Mucosa of rectum (tissue), 2 donors: ENCODE data around the gene LDB1.

ENCODE experiments used
- H3K27ac ChIP-seq, 2 donors: one replicate each; pipeline ENCODE4 v1.7.0; 2013; ENCODE audit warnings: inconsistent platforms in 2 of 2, low read depth in 2 of 2, low read length in 2 of 2
- H3K27me3 ChIP-seq, 2 donors: one replicate each; pipeline ENCODE4 v1.7.0; 2013; ENCODE audit warnings: low read length in 2 of 2; ENCODE audit not compliant: control insufficient read depth in 2 of 2, insufficient read depth in 2 of 2
- H3K36me3 ChIP-seq, 2 donors: one replicate each; pipeline ENCODE4 v1.7.0; 2013; ENCODE audit warnings: low read length in 2 of 2; ENCODE audit not compliant: control insufficient read depth in 2 of 2, insufficient read depth in 2 of 2
- H3K4me1 ChIP-seq, 2 donors: one replicate each; pipeline ENCODE4 v1.7.0; 2013; ENCODE audit warnings: low read length in 2 of 2, mild to moderate bottlenecking in 1 of 2; ENCODE audit not compliant: control insufficient read depth in 2 of 2, insufficient read depth in 2 of 2
- H3K4me3 ChIP-seq, 2 donors: one replicate each; pipeline ENCODE4 v1.7.0; 2013; ENCODE audit warnings: low read length in 2 of 2
- H3K9ac ChIP-seq, 2 donors: one replicate each; pipeline ENCODE4 v1.7.0; 2013; ENCODE audit warnings: low read length in 2 of 2, low read depth in 1 of 2, mild to moderate bottlenecking in 1 of 2
- H3K9me3 ChIP-seq, 2 donors: one replicate each; pipeline ENCODE4 v1.7.0; 2013; ENCODE audit warnings: low read length in 2 of 2; ENCODE audit not compliant: control insufficient read depth in 2 of 2
- donor health status: healthy.
- donor health status: Normal muscosa, but diverticular disease.

Gene LDB1

DNA sequence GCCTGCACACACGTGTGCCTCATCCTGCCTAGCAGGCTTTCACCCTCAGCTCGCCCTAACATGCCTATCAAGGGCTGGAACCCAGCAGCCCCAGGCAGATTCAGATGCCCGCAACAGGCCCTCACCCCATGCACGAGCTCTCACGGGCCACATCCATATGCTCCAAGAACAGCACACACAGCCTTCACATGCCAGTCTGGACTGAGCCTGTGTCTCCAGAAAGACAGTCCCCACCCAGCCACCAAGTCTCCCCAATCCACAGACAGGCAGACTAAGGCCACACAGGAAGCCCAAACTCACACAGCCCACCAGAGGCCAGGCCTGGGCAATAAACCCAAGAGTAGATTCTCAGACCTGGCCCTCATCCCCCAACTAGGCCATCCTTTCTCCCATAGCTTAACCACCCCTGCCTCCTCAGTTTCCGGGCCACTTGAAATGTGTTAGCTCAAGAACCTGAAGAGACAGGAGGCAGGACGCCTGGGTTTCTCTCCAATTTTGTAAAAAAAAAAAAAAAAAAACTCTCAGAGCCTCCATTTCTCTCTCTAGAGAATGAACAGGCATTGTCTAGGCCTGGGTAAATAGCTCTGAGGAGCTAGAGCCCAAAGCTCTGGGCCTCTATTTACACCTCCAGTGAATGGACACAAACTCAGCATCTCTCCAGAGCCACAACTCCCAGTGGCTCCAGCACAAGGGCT lies 6.8 kb downstream of the LDB1 start:
- Histone ChIP-seq H3K4me1 (peaks cover 46 to 50% of the 10 kb centered on the region in 2 donors), H3K36me3 (peaks cover 28 to 30% of the 10 kb centered on the region in 2 donors), H3K27ac (no peak overlapping the region), H3K4me3 (peak overlapping the region; percentile 70 to 71), H3K27me3 (no peaks in the 10 kb centered on the region), H3K9ac (peak overlapping the region; percentile 65 to 68), H3K9me3 (no peaks in the 10 kb centered on the region)

GRCh38 chr10:102112210-102112817 lies 7.9 kb downstream of the LDB1 start:
- no peak overlapping the region for H3K27ac ChIP-seq
- peaks cover 35 to 39% of the 10 kb centered on the region in 2 donors for H3K4me1 ChIP-seq
- no peak overlapping the region for H3K4me3 ChIP-seq
- peaks cover 34 to 38% of the 10 kb centered on the region in 2 donors for H3K36me3 ChIP-seq
- H3K9ac ChIP-seq, result no peak overlapping the region
- H3K9me3 ChIP-seq, result no peaks in the 10 kb centered on the region
- H3K27me3 ChIP-seq, result no peaks in the 10 kb centered on the region

DNA sequence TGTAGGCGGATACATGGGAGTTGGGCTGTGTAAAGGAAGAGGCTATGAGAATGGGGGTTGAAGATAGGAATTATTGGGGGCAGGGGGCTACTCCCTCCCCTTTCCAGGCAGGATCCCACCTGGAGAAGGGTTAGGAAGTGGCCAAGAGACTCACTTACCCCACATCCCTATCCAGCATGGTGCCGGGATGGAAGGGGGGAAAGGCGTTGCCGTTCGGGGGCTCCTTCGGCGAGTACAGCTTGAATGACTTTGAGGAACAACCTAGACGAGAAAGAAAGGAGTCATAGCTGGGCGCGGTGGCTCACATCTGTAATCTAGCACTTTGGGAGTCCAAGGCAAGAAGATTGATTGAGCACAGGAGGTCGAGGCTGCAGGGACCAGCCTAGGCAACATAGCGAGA lies 8.9 kb downstream of the LDB1 start:
- no peaks in the 10 kb centered on the region for H3K9me3 ChIP-seq
- H3K9ac ChIP-seq, result no peak overlapping the region
- H3K36me3 ChIP-seq, result peaks cover 34 to 46% of the 10 kb centered on the region in 2 donors
- H3K4me1 ChIP-seq, result peaks cover 25 to 28% of the 10 kb centered on the region in 2 donors
- no peak overlapping the region for H3K4me3 ChIP-seq
- H3K27me3 ChIP-seq, result no peaks in the 10 kb centered on the region
- no peak overlapping the region for H3K27ac ChIP-seq

DNA sequence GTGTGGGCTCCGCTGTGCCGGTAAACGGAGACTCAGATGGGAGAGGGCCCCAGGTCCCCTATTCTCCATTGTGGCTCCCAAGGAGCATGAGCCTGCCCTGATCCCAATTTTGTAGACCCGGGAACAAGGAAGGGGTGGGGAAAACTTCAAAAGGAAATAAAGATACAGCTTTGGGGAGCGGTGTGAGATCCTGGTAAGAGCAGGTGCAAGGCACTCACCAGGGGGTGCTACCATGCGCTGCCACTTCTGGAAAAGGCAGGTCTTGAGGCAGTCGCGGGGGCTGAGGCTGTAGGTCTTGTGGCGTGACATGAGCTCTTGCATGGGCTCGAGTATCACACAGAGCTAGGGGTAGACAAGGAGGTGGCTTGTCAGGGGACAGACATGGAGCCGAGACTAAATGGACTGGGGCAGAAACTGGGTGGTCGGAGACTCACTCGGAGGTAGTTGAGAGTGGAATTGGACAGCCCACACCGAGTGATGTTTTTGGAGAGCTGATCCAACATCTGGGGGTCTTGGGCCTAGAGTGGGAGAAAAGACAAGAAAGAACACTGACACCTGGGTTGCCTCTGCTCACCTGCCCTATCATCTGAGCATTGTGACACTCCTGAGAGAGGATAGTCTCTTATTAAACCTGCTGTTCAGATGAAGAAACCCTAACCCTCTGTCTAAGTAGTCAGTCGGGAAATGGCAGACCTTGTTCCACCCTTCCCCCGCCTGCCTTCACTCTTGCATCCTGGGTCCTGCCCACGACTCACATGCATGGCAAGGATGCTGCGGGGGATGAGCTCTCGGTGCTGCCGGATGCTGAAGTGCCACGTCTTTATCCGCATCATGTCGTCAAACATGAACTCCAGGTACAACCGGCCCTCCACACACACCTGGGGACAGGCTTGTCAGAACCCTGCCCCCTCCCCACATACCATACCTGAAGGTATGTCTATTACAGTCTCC lies 10.7 kb downstream of the LDB1 start:
- no peak overlapping the region for H3K9ac ChIP-seq
- peaks cover 34 to 46% of the 10 kb centered on the region in 2 donors for H3K36me3 ChIP-seq
- no peak overlapping the region for H3K4me3 ChIP-seq
- H3K9me3 ChIP-seq, result no peaks in the 10 kb centered on the region
- H3K27me3 ChIP-seq, result no peaks in the 10 kb centered on the region
- peaks cover 18 to 20% of the 10 kb centered on the region in 2 donors for H3K4me1 ChIP-seq
- H3K27ac ChIP-seq, result no peak overlapping the region

DNA sequence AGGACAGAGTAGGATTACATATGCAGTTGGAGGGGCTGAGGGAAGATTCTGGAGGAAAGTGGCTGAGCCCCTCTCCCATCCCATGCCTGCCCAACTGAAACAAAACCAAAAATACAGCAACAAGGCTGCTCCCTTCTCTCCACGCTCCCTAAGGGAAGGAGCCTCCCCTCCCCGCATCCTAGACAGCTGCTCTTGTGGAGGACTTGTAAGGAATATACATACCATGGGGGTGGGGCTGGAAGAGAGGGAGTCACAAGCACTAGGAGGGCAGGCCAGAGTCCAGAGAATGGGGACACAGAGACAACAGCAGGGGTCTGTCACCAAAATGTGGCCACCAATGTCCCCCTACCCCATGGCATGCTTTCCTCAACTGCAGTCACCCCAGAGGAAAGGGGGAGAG lies 13.2 kb downstream of the LDB1 start:
- no peak overlapping the region for H3K9ac ChIP-seq
- no peak overlapping the region for H3K27ac ChIP-seq
- peaks cover 34 to 46% of the 10 kb centered on the region in 2 donors for H3K36me3 ChIP-seq

DNA sequence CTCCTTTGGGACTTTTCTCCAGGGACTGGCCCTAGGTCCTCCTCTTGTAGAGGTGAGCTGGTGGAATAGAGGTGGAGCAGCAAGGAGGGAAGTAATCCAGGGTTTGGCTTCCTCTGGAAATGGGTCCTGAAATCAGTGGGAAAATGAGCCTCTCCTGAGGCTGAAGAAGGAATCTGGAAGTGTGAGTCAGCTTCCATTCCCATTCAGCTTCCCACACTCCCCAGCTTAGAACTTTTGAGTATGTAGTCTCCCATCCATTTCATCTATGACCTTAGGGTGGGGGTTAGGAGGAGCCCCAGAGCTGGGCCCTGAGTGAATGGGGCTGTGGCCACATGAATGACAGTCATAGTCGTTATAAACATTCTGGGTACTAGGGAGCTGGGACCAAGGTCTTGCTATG lies 17.7 kb downstream of the LDB1 start:
- H3K27ac ChIP-seq, result no peak overlapping the region
- H3K9me3 ChIP-seq, result no peaks in the 10 kb centered on the region
- H3K4me3 ChIP-seq, result no peak overlapping the region
- no peaks in the 10 kb centered on the region for H3K27me3 ChIP-seq
- H3K36me3 ChIP-seq, result peaks cover 0 to 9% of the 10 kb centered on the region in 2 donors
- peaks cover 0 to 3% of the 10 kb centered on the region in 2 donors for H3K4me1 ChIP-seq
- no peak overlapping the region for H3K9ac ChIP-seq

More for the DNA sequence above, 13.2 kb downstream of the LDB1 start:
- no peaks in the 10 kb centered on the region for H3K9me3 ChIP-seq
- no peaks in the 10 kb centered on the region for H3K27me3 ChIP-seq
- H3K4me1 ChIP-seq, result peaks cover 0 to 3% of the 10 kb centered on the region in 2 donors
- no peak overlapping the region for H3K4me3 ChIP-seq

DNA sequence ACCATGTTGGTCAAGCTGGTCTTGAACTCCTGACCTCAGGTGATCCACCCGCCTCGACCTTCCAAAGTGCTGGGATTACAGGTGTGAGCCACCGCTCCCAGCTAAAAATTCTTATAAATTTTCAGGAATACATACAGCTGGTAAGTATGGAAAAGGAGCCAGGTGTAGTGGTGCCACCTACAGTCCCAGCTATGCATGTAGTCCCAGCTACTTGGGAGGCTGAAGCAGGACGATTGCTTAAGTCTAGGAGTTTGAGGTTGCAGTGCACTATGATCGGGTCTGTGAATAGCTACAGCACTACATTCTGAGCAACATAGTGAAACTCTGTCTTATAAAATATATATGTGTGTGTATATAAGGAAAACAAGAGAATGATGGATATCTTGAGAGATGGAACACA lies 19.0 kb downstream of the LDB1 start:
- no peaks in the 10 kb centered on the region for H3K36me3 ChIP-seq
- no peaks in the 10 kb centered on the region for H3K27me3 ChIP-seq
- H3K27ac ChIP-seq, result no peak overlapping the region
- no peak overlapping the region for H3K4me3 ChIP-seq
- no peaks in the 10 kb centered on the region for H3K9me3 ChIP-seq
- H3K9ac ChIP-seq, result no peak overlapping the region
- H3K4me1 ChIP-seq, result peaks cover 0 to 3% of the 10 kb centered on the region in 2 donors

GRCh38 chr10:102096449-102096848 lies 23.7 kb downstream of the LDB1 start:
- Histone ChIP-seq H3K27me3 (no peaks in the 10 kb centered on the region), H3K4me3 (no peak overlapping the region), H3K27ac (no peak overlapping the region), H3K4me1 (no peaks in the 10 kb centered on the region), H3K9me3 (no peaks in the 10 kb centered on the region), H3K9ac (no peak overlapping the region), H3K36me3 (no peaks in the 10 kb centered on the region)

DNA sequence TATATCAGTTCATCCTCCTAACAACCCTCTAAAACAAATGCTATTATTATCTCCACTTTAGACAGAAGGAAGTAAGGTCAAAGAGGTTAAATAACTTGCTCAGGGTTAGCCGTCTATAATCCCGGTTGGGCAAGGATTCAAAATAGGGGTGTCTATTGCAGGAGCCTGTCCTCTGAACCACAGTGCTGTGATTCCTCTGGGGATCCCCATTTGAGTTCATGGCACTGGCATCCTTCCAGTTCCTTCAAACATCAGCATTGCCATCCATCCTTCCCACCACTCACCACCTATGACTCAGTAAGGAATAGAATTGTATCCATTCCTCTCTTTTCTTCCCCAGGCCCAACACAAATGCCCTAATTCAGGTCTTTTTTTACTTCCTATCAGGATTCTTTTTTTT lies 29.4 kb downstream of the LDB1 start:
- Histone ChIP-seq H3K27me3 (no peaks in the 10 kb centered on the region), H3K9ac (no peak overlapping the region), H3K4me1 (no peaks in the 10 kb centered on the region), H3K9me3 (no peaks in the 10 kb centered on the region), H3K4me3 (no peak overlapping the region), H3K36me3 (no peaks in the 10 kb centered on the region), H3K27ac (no peak overlapping the region)

DNA sequence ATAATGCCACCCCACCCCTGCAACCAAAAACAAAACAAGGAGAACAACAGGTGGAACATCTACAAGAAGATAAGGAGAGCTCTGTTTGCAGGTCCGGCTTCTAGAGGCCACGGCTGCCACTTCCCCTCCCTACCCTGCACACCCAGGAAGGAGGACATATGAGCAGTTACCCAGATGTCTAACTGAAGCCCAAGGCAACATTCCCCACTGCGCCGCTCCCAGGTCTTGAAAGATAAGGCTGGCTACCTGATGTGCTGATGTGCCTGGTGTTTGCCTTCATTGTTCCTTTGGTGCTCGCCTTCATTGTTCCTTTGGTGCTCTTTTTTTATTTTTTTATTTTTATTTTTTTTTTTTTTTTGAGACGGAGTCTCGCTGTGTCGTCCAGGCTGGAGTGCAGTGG lies 34.0 kb downstream of the LDB1 start:
- H3K9ac ChIP-seq, result no peak overlapping the region

More for the DNA sequence above, 34.0 kb downstream of the LDB1 start:
- no peaks in the 10 kb centered on the region for H3K4me1 ChIP-seq
- no peak overlapping the region for H3K4me3 ChIP-seq
- no peaks in the 10 kb centered on the region for H3K9me3 ChIP-seq
- no peaks in the 10 kb centered on the region for H3K27me3 ChIP-seq
- no peak overlapping the region for H3K27ac ChIP-seq
- H3K36me3 ChIP-seq, result no peaks in the 10 kb centered on the region
